ENCODE results near the gene DNMT3A.
"Not testable (repeated sequence)": the region's sequence is repeated elsewhere in the genome, so short reads cannot be mapped to it uniquely, and the experiment has no call there.

DNMT3A gene

GRCh38 chr2:25230198-25230947 lies 111.4 kb downstream of the DNMT3A start:
- DNase-seq: no peak

- peak; percentile 61 for DNase-seq
Observed at GRCh38 chr2:25229279-25230197, 112.2 kb downstream of the DNMT3A start.

- DNase-seq: peak; percentile 89
Observed at GRCh38 chr2:25228848-25229278, 112.9 kb downstream of the DNMT3A start.

GRCh38 chr2:25227576-25227975 lies 114.1 kb downstream of the DNMT3A start:
- no peak for DNase-seq

- DNase-seq: no peak
Observed at GRCh38 chr2:25226827-25227226, 114.9 kb downstream of the DNMT3A start.

GRCh38 chr2:25222477-25223121 lies 119.1 kb downstream of the DNMT3A start:
- DNase-seq: no peak

- no peak for DNase-seq
Observed at GRCh38 chr2:25221579-25221978, 120.1 kb downstream of the DNMT3A start.

- DNase-seq: no peak
Observed at GRCh38 chr2:25220313-25220712, 121.4 kb downstream of the DNMT3A start.

GRCh38 chr2:25219621-25220020 lies 122.1 kb downstream of the DNMT3A start:
- no peak for DNase-seq

GRCh38 chr2:25218100-25218499 lies 123.6 kb downstream of the DNMT3A start:
- DNase-seq: no peak

GRCh38 chr2:25215948-25216679 lies 125.6 kb downstream of the DNMT3A start:
- peak; percentile 92 for DNase-seq

- DNase-seq: no peak
Observed at GRCh38 chr2:25215232-25215631, 126.5 kb downstream of the DNMT3A start.

- DNase-seq: no peak
Observed at GRCh38 chr2:25213229-25213628, 128.5 kb downstream of the DNMT3A start.

- DNase-seq: not testable (repeated sequence)
Observed at GRCh38 chr2:25210923-25211322, 130.8 kb downstream of the DNMT3A start.

- no peak for DNase-seq
Observed at GRCh38 chr2:25207078-25207545, 134.6 kb downstream of the DNMT3A start.

- peak; percentile 72 for DNase-seq
Observed at GRCh38 chr2:25204190-25204838, 137.4 kb downstream of the DNMT3A start.

- no peak for DNase-seq
Observed at GRCh38 chr2:25202275-25202674, 139.4 kb downstream of the DNMT3A start.

GRCh38 chr2:25201794-25202193 lies 139.9 kb downstream of the DNMT3A start:
- no peak for DNase-seq

- no peak for DNase-seq
Observed at GRCh38 chr2:25201265-25201664, 140.5 kb downstream of the DNMT3A start.

GRCh38 chr2:25198576-25198975 lies 143.1 kb downstream of the DNMT3A start:
- no peak for DNase-seq

GRCh38 chr2:25198209-25198525 lies 143.6 kb downstream of the DNMT3A start:
- DNase-seq: no peak
